DND-41 (cell line): Measurements from ENCODE around the gene ARL13A.

ENCODE experiments used
- ATAC-seq: fragments of 200-7000 bp; cut with Tn5 transposase; 3 replicates; pipeline ENCODE4 v1.9.1; 2021; ENCODE audit warnings: low read depth; ENCODE audit not compliant: insufficient read depth
- DNase-seq: peaks from one replicate; pipeline ENCODE4 v3.0.0-alpha.2; 2020
- H2AFZ ChIP-seq: 2 replicates; pipeline ENCODE4 v1.6.0; 2012; ENCODE audit warnings: low read depth, low read length
- H3K27ac ChIP-seq: 2 replicates; pipeline ENCODE4 v1.5.1; 2012; ENCODE audit warnings: low read length, inconsistent platforms
- H3K27me3 ChIP-seq: fragments of 200-600 bp; sonication (generic); 2 replicates; pipeline ENCODE4 v1.6.0; 2012; ENCODE audit warnings: low read length, mild to moderate bottlenecking, inconsistent platforms; ENCODE audit not compliant: insufficient read depth, poor library complexity
- H3K36me3 ChIP-seq: 2 replicates; pipeline ENCODE4 v1.5.1; 2012; ENCODE audit warnings: low read length, inconsistent platforms; ENCODE audit not compliant: insufficient read depth
- H3K4me1 ChIP-seq: 2 replicates; pipeline ENCODE4 v1.5.1; 2012; ENCODE audit warnings: mild to moderate bottlenecking, low read length; ENCODE audit not compliant: insufficient read depth
- H3K4me2 ChIP-seq: 2 replicates; pipeline ENCODE4 v1.6.0; 2012; ENCODE audit warnings: mild to moderate bottlenecking, moderate library complexity, low read length, inconsistent platforms; ENCODE audit not compliant: insufficient read depth
- H3K4me3 ChIP-seq, 2 experiments: fragments of 200-600 bp in 1 of 2; shearing (Covaris generic) in 1 of 2; 2 replicates each; pipeline ENCODE4 v1.5.1; 2012 to 2016; ENCODE audit warnings: inconsistent platforms in 2 of 2, low read length in 2 of 2, mild to moderate bottlenecking in 2 of 2, low read depth in 1 of 2, moderate library complexity in 1 of 2
- H3K79me2 ChIP-seq: 2 replicates; pipeline ENCODE4 v1.6.0; 2012; ENCODE audit warnings: low read length, inconsistent platforms; ENCODE audit not compliant: insufficient read depth
- H3K9ac ChIP-seq: 2 replicates; pipeline ENCODE4 v1.6.0; 2012; ENCODE audit warnings: low read depth, mild to moderate bottlenecking, inconsistent platforms, low read length, moderate library complexity
- H3K9me3 ChIP-seq: 2 replicates; pipeline ENCODE4 v1.5.1; 2012; ENCODE audit warnings: low read length, moderate library complexity, mild to moderate bottlenecking, inconsistent platforms; ENCODE audit not compliant: insufficient read depth, severe bottlenecking
- H4K20me1 ChIP-seq: 2 replicates; pipeline ENCODE4 v1.6.0; 2012; ENCODE audit warnings: low read length; ENCODE audit not compliant: insufficient read depth
- EZH2 ChIP-seq: IDR thresholded peaks from 3 replicates; pipeline ENCODE4 v1.6.1; 2012; ENCODE audit warnings: borderline replicate concordance, low read depth, mild to moderate bottlenecking, moderate library complexity, low read length, inconsistent platforms; ENCODE audit not compliant: severe bottlenecking
- TF ChIP-seq, protein P1 (sequence below): IDR thresholded peaks from 2 replicates; pipeline ENCODE4 v1.5.1; 2012; ENCODE audit warnings: borderline replicate concordance, low read length, moderate library complexity, mild to moderate bottlenecking; ENCODE audit not compliant: poor library complexity, severe bottlenecking; ENCODE audit errors: extremely low read depth

The ARL13A gene

DNA sequence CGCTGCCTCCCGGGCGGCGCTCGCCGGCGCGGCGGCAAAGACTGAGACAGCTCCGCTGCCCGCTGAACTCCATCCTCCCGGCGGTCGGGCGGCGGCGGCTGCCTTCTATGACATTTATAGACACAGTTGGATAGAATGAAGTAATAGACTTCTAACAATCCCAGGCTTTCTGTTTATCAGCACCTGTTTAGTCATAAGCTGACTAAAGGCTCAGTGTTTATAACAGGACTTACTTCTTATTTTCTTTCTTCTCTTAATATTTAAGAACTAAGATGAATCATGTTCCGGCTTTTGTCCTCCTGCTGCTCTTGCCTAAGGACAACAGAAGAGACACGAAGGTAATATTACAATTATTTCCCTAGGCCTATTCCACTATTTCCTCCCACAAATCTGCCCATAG lies 3.9 kb downstream of the ARL13A start:
- Histone ChIP-seq H3K4me2 (no peak overlapping the region), H3K4me1 (no peaks in the 10 kb centered on the region), H3K36me3 (no peaks in the 10 kb centered on the region), H3K9ac (no peak overlapping the region), H3K27me3 (no peaks in the 10 kb centered on the region), H3K9me3 (no peaks in the 10 kb centered on the region), H2AFZ (no peak overlapping the region), H4K20me1 (no peaks in the 10 kb centered on the region), H3K79me2 (no peaks in the 10 kb centered on the region), H3K4me3 (no peak overlapping the region), H3K27ac (no peak overlapping the region)
- DNase-seq (no peak), ATAC-seq (no peak)
- TF ChIP-seq, protein P1, sequence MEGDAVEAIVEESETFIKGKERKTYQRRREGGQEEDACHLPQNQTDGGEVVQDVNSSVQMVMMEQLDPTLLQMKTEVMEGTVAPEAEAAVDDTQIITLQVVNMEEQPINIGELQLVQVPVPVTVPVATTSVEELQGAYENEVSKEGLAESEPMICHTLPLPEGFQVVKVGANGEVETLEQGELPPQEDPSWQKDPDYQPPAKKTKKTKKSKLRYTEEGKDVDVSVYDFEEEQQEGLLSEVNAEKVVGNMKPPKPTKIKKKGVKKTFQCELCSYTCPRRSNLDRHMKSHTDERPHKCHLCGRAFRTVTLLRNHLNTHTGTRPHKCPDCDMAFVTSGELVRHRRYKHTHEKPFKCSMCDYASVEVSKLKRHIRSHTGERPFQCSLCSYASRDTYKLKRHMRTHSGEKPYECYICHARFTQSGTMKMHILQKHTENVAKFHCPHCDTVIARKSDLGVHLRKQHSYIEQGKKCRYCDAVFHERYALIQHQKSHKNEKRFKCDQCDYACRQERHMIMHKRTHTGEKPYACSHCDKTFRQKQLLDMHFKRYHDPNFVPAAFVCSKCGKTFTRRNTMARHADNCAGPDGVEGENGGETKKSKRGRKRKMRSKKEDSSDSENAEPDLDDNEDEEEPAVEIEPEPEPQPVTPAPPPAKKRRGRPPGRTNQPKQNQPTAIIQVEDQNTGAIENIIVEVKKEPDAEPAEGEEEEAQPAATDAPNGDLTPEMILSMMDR, result no peak
- no peak for TF ChIP-seq EZH2

DNA sequence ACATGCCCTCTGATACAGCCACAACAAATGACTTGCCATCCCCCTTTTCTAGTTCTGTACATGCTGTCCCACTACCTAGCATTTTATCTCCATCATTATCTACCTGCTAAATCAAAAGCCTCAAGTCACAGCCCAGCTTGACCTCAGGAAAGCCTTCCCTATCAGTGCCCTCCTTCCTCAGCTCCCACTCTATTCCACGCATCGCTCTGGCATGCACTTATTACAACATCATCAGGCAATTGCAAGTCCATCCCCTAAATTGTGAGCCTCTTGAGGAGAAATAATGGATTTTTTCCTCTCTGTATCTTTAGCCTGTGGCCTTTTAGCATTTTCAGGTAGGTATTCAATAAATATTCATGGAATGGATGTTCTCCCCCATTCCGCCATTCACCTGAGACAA lies 5.7 kb downstream of the ARL13A start:
- H3K9ac ChIP-seq, result no peak overlapping the region
- no peak overlapping the region for H3K27ac ChIP-seq
- no peak overlapping the region for H3K4me2 ChIP-seq
- H3K9me3 ChIP-seq, result no peaks in the 10 kb centered on the region
- H3K4me3 ChIP-seq, result no peak overlapping the region
- ATAC-seq, result no peak
- no peaks in the 10 kb centered on the region for H3K36me3 ChIP-seq
- TF ChIP-seq, protein P1, result no peak
- TF ChIP-seq EZH2, result no peak
- H3K79me2 ChIP-seq, result no peaks in the 10 kb centered on the region
- no peaks in the 10 kb centered on the region for H3K27me3 ChIP-seq
- DNase-seq, result no peak
- no peaks in the 10 kb centered on the region for H3K4me1 ChIP-seq
- H4K20me1 ChIP-seq, result no peaks in the 10 kb centered on the region
- no peak overlapping the region for H2AFZ ChIP-seq

DNA sequence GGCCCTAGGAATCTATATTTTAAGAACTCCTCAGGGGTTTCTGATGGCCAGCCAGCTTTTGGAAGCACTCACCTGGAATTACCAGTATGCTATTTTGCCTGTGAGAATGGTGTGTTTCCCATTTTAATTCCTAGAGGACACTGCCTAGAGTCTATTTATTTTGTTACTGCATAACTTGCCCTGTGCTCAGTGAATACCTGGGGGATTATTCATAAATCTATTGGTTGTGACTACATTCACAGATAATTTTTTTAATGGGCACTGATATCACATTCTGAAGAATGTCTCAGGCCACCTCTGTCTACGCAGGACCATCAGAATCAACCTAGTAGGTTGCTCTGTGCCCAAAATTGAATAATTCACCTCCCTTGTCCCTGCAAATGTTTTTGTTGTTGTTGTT lies 6.7 kb downstream of the ARL13A start:
- Histone ChIP-seq H3K4me2 (no peak overlapping the region), H3K27me3 (no peaks in the 10 kb centered on the region), H3K9ac (no peak overlapping the region), H2AFZ (no peak overlapping the region), H3K27ac (no peak overlapping the region), H3K4me3 (no peak overlapping the region), H3K79me2 (no peaks in the 10 kb centered on the region), H3K36me3 (no peaks in the 10 kb centered on the region), H3K4me1 (no peaks in the 10 kb centered on the region), H4K20me1 (no peaks in the 10 kb centered on the region), H3K9me3 (no peaks in the 10 kb centered on the region)
- ATAC-seq (no peak), DNase-seq (no peak)
- TF ChIP-seq, protein P1, result no peak
- no peak for TF ChIP-seq EZH2
